DOHH2 (cell line): ENCODE data around the gene ECSCR.

Experiments
- EZH2phosphoT487 ChIP-seq: fragments of 200-600 bp; sonication (generic); IDR thresholded peaks from 2 replicates; pipeline ENCODE4 v1.6.1; 2017; ENCODE audit warnings: borderline replicate concordance, mild to moderate bottlenecking, antibody characterized with exemption, low read length, moderate library complexity, mixed read lengths
- TF ChIP-seq, protein P1 (sequence below): fragments of 200-600 bp; sonication (generic); IDR thresholded peaks from one replicate; pipeline ENCODE4 v1.5.1; 2014; ENCODE audit warnings: antibody characterized with exemption, mild to moderate bottlenecking, low read depth, low read length; ENCODE audit not compliant: poor library complexity, severe bottlenecking

DNA sequence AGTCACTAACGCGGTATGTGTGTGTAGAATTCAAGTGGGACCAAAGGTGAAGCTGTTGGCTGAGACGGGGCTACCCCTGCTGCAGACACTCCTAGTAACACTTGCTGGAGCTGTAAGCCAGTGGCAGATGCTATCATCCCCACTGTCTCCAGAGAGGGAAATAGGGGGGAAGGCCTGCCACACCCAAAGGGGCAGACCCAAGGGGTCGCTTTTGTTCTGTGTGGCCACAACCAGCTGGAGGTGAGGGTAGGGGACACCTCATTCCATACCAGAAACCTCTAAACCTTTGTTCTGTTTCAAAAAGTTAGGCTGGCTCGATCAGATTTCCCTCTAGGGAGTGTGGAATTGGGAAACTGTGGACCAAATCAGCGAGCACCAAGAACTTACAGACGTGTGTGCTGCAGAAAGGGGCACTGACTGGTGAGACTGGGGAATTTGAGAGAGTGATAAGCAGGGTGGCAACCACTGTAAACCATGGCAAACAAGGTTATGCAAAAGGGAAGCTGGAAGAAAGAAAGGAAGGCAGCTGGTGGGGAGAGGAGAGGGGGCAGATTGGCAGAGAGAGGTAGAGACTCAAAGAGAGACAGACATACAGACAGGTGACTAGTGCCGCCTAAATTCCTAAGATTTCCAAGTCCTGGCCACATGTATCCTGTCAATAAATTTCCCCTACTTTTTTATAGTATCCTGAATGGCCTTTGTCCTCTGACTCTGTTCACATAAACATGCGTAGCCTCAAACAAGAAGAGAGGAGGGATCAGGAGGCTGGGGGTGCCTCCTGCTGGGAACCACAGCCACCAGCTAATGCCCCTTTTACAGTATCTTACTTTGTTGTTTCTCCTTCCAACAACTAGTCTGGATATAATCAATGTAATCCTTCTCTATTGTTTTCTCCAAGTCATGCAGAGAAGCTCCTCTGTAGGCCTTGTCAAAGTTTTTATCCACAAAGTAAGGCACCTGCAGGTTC lies 43.0 kb downstream of the ECSCR start:
- TF ChIP-seq, protein P1, sequence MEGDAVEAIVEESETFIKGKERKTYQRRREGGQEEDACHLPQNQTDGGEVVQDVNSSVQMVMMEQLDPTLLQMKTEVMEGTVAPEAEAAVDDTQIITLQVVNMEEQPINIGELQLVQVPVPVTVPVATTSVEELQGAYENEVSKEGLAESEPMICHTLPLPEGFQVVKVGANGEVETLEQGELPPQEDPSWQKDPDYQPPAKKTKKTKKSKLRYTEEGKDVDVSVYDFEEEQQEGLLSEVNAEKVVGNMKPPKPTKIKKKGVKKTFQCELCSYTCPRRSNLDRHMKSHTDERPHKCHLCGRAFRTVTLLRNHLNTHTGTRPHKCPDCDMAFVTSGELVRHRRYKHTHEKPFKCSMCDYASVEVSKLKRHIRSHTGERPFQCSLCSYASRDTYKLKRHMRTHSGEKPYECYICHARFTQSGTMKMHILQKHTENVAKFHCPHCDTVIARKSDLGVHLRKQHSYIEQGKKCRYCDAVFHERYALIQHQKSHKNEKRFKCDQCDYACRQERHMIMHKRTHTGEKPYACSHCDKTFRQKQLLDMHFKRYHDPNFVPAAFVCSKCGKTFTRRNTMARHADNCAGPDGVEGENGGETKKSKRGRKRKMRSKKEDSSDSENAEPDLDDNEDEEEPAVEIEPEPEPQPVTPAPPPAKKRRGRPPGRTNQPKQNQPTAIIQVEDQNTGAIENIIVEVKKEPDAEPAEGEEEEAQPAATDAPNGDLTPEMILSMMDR: no peak
- no peak for TF ChIP-seq EZH2phosphoT487
